Activated B cell treated with CpG ODN at 0.5 μM for 24 hours (primary cell): ENCODE measurements around the gene TSSK2. TPM values are rescaled to one million over a fixed set of nuclear protein-coding genes. Genes with fewer than 3 reads are reported as not detected.

Experiments used
- ATAC-seq: fragments of 200-7000 bp; cut with Tn5 transposase; one replicate; pipeline ENCODE4 v1.10.0; 2021; ENCODE audit warnings: low read depth, mild to moderate bottlenecking, moderate library complexity
- CTCF ChIA-PET: fragments of 350-600 bp; sonication (Branson Sonifier 250); formaldehyde crosslinking; loops from one replicate; lab custom pipeline; 2021; ENCODE audit warnings: antibody characterized with exemption; lab: Charles Lee
- POLR2A ChIA-PET: fragments of 350-600 bp; sonication (Branson Sonifier 250); formaldehyde crosslinking; loops from one replicate; lab custom pipeline; 2021; ENCODE audit warnings: antibody characterized with exemption; lab: Charles Lee
- DNase-seq: peaks from one replicate; pipeline ENCODE4 v3.0.0; 2022
- H3K27ac Mint-ChIP-seq: one replicate; pipeline ENCODE4 v1.8.0; 2020; ENCODE audit warnings: mixed read lengths
- H3K27me3 Mint-ChIP-seq: one replicate; pipeline ENCODE4 v1.8.0; 2021; ENCODE audit warnings: mixed read lengths
- H3K36me3 Mint-ChIP-seq: one replicate; pipeline ENCODE4 v1.8.0; 2021; ENCODE audit warnings: low read depth, mixed read lengths
- H3K4me1 Mint-ChIP-seq: one replicate; pipeline ENCODE4 v1.8.0; 2021; ENCODE audit warnings: mixed read lengths
- H3K4me3 Mint-ChIP-seq: one replicate; pipeline ENCODE4 v1.8.0; 2020; ENCODE audit warnings: mild to moderate bottlenecking, mixed read lengths
- H3K9me3 Mint-ChIP-seq: one replicate; pipeline ENCODE4 v1.8.0; 2020; ENCODE audit warnings: mixed read lengths
- intact Hi-C: fragments of 100-400 bp; cut with micrococcal nuclease; formaldehyde crosslinking; loops from one replicate; pipeline ENCODE4 v1.15.1; 2024
- total RNA-seq: library from RNA; stranded (reverse); gene quantifications from 2 replicates; pipeline ENCODE4 v1.2.3, GENCODE V29; 2022
- TF ChIP-seq, protein P1 (sequence below): fragments of 200-600 bp; IDR thresholded peaks from one replicate; pipeline ENCODE4 v1.8.0; 2022; ENCODE audit warnings: antibody characterized with exemption, mild to moderate bottlenecking

The TSSK2 gene
- total RNA-seq, 1 donor from 2014 or later: 0.13 TPM

DNA sequence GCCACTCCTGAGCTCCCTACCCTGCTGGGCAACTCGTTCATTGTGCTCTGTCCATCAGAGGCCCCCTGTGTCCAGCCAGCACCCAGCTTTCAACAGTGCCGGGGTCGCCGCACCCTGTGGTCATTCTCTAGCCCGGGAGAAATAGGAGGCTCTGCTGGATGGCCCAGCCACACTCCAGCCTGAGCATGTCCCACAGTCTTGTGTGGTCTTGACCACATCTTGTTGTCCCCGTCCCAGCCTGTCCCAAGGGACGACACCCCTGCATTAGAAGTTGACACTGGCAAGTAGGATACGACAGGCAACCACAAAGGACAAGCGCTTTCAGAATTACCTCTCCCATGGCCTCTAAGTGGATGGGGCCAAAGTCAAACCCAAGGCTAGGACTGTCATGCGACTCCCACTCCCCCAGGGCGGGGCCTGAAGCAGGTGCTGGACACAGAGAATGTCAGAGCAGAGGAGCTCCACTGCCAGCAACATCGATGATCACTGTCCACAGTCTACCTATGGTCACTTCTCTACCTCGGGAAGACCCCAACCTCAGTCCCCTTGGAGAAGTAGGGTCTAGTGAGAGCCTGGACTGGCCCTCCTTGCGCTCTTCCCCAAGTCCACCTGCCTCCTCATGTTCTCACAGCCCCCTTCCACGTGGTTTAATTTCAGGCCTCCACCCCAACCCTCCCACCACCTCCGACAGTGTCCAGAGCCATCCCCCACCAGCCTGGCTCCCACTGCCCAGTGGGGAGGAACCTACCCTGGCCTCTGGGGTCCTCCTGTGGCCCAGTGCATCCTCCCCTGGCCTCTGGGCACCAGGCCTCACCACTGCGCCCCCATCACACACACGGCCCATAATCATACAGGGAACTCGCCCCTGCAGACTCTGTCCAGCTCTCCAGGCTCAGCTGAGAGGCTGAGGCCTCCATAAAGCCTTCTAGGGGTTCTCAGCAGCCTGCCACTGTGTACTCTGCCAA, 4.5 kb upstream of the TSSK2 start:
- Mint-ChIP-seq H3K4me3 (no peak overlapping the region), H3K36me3 (peaks cover 6% of the 10 kb centered on the region), H3K27me3 (no peaks in the 10 kb centered on the region), H3K9me3 (no peaks in the 10 kb centered on the region), H3K27ac (no peak overlapping the region), H3K4me1 (peaks cover 7% of the 10 kb centered on the region)
- ATAC-seq: no peak
- ChIA-PET POLR2A (no interaction called here), CTCF (interaction anchor here (1.1 kb wide), 1 partner anchor 17 kb away, joined by 3 read pairs; the partner anchor contains the start of gene ESS2)
- DNase-seq: no peak
- TF ChIP-seq, protein P1, sequence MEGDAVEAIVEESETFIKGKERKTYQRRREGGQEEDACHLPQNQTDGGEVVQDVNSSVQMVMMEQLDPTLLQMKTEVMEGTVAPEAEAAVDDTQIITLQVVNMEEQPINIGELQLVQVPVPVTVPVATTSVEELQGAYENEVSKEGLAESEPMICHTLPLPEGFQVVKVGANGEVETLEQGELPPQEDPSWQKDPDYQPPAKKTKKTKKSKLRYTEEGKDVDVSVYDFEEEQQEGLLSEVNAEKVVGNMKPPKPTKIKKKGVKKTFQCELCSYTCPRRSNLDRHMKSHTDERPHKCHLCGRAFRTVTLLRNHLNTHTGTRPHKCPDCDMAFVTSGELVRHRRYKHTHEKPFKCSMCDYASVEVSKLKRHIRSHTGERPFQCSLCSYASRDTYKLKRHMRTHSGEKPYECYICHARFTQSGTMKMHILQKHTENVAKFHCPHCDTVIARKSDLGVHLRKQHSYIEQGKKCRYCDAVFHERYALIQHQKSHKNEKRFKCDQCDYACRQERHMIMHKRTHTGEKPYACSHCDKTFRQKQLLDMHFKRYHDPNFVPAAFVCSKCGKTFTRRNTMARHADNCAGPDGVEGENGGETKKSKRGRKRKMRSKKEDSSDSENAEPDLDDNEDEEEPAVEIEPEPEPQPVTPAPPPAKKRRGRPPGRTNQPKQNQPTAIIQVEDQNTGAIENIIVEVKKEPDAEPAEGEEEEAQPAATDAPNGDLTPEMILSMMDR: no peak
- intact Hi-C loops: no loop called here

DNA sequence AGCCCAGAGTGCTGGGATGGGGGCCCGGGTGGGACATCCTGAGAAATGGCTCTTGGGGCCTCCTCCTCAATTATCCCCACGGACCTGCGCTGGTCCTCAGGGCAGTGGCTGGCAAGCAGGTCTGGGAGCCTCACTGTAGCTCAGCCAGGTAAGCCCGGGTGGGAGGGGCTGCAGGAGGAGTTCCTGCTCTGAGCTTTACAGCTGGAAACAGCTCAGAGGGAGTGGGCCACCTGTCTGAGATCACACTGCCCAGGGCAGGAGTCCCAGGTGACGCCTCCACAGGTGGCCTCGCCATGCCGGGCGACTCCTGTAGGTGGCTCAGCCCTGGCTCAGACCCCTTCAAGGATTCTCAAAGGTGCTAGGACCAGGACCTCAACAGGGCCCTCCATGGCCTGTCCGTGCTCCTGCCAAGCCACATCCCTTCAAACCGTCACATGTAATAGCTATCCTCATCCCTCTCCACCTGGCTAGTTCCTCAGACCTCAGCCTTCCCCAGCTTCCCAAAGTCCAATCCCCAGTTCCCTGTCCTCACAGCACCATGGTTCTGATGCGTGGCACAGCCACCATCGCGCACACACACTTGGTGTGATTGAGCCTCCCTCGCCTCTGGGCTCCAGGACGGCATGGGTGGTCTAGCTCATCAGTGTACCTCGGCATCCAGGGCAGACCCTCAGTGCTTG, 3.6 kb upstream of the TSSK2 start:
- H3K9me3 Mint-ChIP-seq: no peaks in the 10 kb centered on the region
- no peaks in the 10 kb centered on the region for H3K27me3 Mint-ChIP-seq
- DNase-seq (no peak), ATAC-seq (no peak)
- TF ChIP-seq, protein P1: no peak
- ChIA-PET CTCF (no interaction called here), POLR2A (no interaction called here)
- no peak overlapping the region for H3K4me3 Mint-ChIP-seq
- no peak overlapping the region for H3K27ac Mint-ChIP-seq
- H3K4me1 Mint-ChIP-seq: peaks cover 7% of the 10 kb centered on the region
- intact Hi-C loops: no loop called here
- peaks cover 14% of the 10 kb centered on the region for H3K36me3 Mint-ChIP-seq

DNA sequence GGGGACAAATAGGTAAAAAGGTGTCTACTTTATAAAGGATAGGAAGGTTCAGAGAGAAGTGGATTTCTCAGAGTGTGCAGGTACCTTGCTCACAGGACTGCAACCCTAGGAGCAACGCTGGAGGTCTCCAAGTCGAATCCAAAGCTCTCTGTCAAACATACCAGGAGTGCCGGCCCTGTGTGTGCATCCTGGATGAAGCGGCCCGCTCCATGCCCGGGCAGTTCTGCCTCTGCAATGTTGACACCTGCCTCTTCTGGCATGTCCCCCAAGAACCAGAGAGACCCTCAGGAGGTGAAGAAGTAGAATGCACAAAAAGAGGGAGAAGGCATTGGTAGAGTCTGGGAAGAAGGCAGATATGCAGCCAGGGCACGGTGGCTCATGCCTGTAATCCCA, 3.1 kb upstream of the TSSK2 start:
- intact Hi-C loops: no loop called here
- no peaks in the 10 kb centered on the region for H3K27me3 Mint-ChIP-seq
- no peaks in the 10 kb centered on the region for H3K9me3 Mint-ChIP-seq
- H3K27ac Mint-ChIP-seq: no peak overlapping the region
- peaks cover 1% of the 10 kb centered on the region for H3K4me1 Mint-ChIP-seq
- peaks cover 19% of the 10 kb centered on the region for H3K36me3 Mint-ChIP-seq
- H3K4me3 Mint-ChIP-seq: no peak overlapping the region
- TF ChIP-seq, protein P1: no peak
- ChIA-PET CTCF (no interaction called here), POLR2A (no interaction called here)
- ATAC-seq (no peak), DNase-seq (no peak)

DNA sequence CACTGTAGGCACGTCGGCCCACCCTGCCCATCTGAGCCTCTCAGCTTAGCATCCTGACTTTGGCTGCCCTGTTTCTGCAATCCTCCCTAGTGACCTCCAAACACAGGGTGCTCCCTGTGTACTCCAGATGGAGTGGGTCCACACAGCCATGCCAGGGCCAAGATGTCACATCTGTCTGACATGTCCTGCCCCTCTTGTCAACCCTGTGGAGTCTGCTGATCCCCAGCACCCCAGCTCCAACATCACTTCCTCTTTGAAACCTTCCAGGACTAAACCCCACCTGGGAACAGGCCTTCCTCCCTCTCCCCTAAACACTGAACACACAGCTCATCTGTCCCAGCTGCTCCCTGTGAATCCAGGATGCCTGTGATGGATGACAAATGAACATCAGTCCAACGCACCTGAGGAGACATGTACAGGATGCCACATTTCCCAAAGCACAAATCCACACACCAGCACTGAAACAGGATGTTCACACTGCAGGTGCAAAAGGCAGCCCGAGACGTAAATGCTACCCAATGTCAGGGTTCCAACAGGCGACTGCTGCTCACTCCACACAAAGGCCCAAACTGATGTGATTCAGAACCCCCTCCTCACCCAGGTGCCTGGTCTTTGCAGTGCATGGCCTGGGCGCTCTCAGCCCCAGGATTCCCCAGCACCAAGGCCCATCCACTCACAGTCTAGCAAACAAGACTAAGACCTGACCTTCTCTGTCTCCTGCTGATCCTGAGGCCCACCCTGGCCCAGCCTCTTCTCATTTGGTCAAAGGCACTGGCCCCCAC, 2.0 kb upstream of the TSSK2 start:
- intact Hi-C loops: no loop called here
- TF ChIP-seq, protein P1: no peak
- ChIA-PET POLR2A (no interaction called here), CTCF (no interaction called here)
- no peaks in the 10 kb centered on the region for H3K9me3 Mint-ChIP-seq
- peaks cover 28% of the 10 kb centered on the region for H3K36me3 Mint-ChIP-seq
- DNase-seq (no peak), ATAC-seq (no peak)
- no peak overlapping the region for H3K4me3 Mint-ChIP-seq
- H3K27ac Mint-ChIP-seq: no peak overlapping the region
- H3K27me3 Mint-ChIP-seq: no peaks in the 10 kb centered on the region
- H3K4me1 Mint-ChIP-seq: no peaks in the 10 kb centered on the region
